NCI-H82 (cell line): ENCODE results near the gene RNF208.
A peak's percentile ranks its signal among the peaks of the same experiment; 100 is the strongest.

Experiments
- DNase-seq: peaks from one replicate; lab custom pipeline; 2025; lab: John Stamatoyannopoulos, UW

The RNF208 gene

DNA sequence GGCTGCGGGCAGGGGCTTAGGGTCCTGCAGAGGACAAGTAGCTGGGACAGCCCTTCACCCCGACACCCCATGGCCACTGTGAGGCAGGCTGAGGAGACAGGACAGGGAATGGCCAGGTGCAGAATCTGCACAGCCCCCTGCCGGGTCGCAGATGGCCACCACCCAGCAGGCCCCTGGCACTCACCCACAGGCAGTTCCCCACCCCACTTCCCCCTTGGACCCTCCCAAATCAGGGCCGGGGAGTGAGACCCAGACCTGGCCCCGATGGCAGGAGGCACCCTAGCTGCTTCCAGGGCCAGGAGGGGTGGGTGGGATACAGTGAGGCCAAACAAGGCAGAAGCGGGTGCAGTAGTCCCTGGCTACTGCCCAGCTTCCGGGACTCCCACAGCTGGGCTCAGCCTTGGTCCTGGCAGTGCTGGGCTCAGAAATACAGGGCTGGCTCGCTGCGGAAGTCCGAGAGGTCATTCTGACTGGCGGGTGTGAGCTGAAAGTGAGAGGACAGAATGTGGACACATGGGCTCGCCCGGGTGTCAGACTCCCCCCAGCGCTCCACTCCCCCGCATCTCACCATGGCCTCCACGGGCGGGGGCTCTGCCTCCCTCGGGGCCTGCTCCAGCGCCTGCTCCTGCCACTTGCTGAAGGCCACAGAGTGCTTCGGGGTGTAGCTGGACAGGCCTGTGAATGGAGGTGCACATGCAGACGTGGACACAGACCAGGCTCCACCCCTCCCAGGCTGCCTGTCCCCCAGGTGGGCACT lies 30.2 kb downstream of the RNF208 start:
- no peak for DNase-seq

GRCh38 chr9:137191245-137191644 lies 30.8 kb downstream of the RNF208 start:
- no peak for DNase-seq

DNA sequence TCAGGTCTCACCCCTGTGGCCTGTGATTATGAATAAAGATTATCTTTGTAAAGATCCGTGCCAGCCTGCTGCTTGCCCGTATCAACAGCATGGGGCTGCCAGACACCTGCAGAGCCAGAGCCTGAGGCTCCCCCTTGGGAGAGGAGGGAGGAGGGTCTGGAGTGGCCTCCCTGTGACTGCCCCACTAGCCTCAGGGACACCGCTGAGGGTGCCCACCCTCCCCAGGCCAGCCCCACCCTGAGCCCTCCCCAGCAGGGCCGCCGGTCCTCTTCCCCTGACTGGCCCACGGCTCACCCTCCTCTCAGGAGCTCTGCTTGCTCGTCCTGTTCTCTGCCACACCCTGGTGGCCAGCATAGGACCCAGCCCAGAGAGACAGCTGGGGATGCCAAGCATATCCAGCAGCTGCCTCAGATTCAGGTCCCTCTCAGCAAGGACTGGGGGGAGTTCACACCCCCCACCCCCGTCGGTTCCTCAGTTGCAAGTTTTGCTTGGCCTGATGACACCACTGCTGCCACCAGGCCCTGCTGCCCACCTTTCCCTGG lies 31.7 kb downstream of the RNF208 start:
- peak; percentile 15 for DNase-seq

- DNase-seq = no peak
Measured at GRCh38 chr9:137189297-137190295, 32.4 kb downstream of the RNF208 start.

- DNase-seq = peak; percentile 93
Measured at GRCh38 chr9:137188490-137189296, 33.3 kb downstream of the RNF208 start, which contains the start of the genes ANAPC2 and SSNA1. TSS of gene ANAPC2 (minus strand) at chr9:137188560. CDS start at chr9:137188532, 28 bp downstream. TSS of gene SSNA1 (plus strand) at chr9:137188676. CDS start at chr9:137188727, 51 bp downstream.

- no peak for DNase-seq
Measured at GRCh38 chr9:137188086-137188489, 34.0 kb downstream of the RNF208 start.

DNA sequence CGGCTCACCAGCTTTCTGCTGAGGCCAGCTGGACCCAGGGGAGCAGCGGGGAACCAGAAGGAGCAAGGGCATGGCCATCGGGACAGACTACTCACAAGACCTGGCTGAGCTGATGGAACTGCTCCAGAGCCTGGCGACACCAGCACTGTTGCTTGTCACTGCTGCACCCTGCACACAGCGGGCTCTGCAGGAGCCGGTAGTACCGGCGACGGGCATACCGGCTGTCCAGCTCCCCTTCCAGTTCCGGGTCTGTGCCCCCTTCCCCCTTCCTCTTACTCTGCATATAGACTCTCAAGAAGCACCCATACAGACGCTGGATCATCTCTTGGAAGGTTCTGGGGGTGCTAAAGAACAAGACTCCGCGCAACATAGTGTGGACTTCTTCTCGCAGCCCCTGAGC lies 34.7 kb downstream of the RNF208 start:
- DNase-seq = no peak

- no peak for DNase-seq
Measured at GRCh38 chr9:137186385-137186784, 35.7 kb downstream of the RNF208 start.

DNA sequence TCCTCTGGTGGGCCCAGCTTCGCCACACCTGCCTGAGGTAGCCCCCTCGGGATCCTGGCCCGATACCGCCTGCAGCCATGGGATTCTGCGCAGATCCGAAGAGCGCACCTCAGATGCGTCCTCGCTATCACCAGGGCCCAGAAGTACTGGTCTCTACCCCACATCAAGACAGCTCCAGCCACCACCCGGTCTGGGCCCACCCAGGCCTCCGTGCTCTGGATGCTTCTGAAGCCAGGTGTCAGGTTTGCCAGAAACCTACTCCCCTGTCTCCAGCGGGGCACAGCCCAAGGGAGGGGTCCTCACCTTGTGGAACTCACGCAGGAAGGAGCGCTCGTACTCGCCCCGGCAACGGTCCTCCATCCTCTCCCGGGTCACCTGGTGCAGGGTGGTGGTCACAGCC lies 36.1 kb downstream of the RNF208 start:
- DNase-seq = no peak

- no peak for DNase-seq
Measured at GRCh38 chr9:137184881-137185660, 37.0 kb downstream of the RNF208 start.

DNA sequence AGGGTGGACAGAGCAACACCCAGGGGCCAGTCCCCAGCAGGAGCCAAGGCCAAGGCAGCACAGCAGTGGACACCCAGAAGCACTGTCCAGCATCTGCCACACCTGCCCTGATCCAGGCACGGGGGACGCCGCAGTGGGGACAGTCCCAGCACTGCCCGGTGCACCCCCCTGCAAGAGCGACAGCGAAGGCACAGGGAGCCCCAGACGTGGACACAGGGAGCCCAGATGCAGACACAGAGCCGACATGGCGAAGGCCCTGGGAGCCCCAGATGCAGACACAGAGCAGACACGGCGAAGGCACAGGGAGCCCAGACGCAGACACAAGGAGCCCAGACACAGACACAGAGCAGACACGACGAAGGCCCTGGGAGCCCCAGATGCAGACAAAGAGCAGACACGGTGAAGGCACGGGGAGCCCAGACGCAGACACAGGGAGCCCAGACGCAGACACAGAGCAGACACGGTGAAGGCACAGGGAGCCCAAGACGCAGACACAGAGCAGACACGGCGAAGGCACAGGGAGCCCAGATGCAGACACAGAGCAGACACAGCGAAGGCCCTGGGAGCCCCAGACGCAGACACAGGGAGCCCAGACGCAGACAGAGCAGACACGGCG lies 38.0 kb downstream of the RNF208 start:
- DNase-seq = no peak

DNA sequence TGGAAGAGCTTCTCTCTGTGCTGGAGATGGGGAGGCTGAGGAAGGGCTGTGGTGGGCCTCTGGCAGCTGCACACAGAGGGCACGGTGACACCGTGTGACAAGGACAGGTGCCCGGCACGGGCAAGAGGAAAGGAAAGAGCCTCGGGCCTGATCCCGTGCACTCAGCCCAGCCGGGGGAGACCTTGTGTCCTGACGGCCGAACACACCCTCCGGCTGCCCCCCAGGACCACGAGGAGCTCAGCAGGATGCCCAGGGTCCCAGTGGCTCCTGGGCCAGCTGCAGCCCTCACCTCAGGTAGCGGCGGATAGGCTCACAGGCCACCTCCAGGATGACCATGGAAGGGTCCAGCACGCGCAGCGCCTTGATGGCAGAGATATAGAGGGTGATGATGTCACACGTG lies 39.2 kb downstream of the RNF208 start:
- no peak for DNase-seq

DNA sequence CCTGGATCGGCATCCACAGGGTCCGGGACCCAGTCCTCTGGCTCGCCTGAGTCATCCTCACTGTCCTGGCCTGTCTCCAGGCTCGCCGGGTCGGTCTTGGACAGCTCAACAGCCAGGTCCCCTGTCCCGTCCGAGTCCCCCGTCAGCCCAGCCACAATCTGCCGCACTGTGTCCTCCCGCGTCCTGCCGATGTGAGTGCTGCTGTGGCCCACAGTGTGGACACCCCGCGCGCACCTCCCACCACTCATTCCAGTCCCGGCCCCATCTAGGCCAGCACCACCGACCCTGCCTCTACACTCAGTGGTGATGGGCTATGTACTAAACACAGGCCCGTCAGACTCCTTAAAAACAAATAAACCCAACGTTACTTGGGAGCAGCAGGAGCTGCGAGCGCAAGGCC lies 40.4 kb downstream of the RNF208 start:
- no peak for DNase-seq

DNA sequence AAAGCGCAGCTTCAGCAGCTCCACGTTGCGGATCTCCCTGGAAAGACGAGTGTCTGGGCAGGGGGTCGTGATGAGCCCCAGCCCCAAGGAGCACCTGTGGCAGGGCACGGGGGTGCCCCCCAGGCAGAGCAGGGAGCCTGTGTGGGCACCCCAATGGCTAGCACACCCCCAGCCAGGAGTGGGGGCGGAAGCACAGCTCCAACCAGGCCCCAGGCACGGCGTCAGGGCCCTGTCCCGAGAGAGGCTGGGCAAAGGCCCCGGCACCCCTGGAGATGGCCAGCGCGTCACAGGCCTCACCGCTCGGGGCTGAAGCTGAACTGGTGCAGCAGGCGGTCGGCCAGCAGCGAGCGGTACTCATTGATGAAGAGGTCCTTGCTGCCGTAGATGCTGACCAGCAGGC lies 41.5 kb downstream of the RNF208 start:
- DNase-seq = no peak

- no peak for DNase-seq
Measured at GRCh38 chr9:137179761-137180160, 42.3 kb downstream of the RNF208 start.

DNA sequence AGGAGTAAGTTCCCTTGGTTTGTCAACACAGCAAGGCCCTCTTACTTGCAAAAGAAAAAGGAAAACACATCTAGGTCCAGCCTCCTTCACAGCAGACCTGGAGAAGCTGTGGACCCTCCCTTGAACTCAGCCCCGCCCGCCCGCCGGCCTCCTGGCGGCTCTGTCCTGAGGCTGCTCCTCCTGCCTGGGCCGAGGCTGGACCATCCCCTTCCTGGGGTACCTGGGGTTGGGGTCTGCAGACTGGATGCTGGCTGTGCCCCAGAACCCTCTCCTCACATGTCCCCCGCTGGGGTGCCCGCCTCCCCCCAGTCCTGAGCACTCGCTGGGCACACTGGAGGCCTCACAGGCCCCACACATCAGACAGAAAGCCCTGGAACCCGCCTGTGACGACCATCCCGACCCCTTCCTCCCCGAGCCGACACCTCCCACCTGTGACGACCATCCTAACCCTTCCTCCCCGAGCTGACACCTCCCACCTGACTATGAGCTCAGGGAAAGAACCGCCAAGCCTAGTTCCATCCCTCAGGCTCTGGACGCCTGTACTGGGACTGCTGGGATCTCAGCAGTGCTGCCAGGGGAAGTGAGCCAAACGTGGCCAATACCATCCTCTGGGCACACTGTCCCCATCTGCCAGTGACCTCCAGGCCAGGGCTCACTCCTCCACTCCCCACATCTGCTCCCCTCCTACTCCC lies 43.0 kb downstream of the RNF208 start:
- no peak for DNase-seq

DNA sequence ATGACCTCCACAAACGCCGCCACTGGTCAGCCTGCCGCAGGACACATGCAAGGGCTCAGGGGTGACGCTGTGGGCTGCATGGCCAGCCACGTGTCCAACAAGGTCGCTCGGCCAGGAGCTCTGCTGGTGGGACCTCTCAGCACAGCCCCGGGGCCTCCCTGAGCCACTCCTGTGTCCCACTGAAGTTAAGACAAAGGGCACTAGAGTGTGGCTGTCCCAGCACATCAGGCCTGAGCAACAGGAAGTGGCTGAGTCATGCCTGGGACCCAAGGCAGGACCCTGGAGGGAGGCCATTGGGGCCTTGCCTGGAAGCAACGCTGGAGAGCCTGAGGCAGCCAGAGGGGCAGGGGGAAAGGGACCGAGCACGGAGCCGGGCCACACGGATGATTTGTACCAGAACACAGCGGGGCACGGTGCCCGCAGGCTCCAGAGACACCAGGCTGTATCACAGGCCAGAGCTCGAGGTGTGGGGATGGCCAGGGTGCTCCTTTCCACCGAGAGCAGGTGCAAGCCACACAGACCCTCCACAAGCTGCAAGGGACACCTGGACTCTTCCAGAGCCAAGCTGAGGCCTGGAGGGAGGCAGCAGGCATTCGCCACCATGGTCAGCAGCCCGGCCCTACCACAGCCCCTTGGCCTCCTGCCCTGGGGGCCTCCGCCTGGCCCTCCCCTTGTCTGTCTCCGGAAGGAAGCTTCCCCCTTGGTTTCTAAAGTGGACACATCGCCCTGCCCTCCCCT lies 43.7 kb downstream of the RNF208 start:
- no peak for DNase-seq

DNA sequence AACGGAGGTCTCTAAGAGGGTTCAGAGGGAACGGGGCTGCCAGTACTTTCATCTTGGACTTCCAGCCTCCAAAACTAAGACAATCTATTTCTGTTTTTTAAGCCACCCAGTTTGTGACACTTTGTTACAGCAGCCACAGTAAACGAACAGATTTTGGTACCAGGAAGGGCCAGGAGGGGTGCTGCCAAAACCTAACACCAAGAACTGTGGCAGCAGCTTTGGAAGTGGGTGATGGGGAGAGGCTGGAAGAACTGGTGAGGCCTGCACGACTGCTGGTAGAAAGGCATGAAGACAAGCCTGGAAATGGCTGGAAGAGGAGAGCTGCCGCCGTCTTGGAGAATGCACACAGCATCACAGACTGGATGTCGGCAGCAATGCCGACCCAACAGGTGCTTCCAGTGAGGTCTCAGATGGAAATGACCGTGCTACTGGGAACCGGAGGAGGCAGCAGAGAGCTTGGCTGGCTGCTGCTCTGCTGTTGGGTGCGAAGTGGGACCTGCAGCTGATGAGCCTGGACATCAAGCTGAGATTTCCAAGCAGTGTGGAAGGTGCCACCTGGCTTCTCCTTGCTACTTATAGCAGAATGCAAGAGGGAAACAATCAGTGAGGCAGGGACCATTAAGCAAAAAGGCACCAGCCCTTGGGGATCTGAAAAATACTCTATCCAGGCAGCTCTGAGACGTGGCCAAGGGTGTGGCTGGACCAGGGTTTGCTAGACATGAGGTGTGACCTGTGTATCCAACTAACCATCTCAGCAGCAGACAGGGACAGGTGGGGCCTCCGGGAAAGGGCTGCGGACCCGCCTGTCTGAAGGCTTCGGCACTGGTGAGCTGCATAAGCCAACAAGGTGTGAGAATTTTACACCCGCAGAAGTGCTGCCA lies 45.5 kb downstream of the RNF208 start:
- peak; percentile 77 for DNase-seq
